Large intestine (tissue), 3 donors: ENCODE data around the gene TBL1XR1. TPM values are rescaled to one million over a fixed set of nuclear protein-coding genes. Genes with fewer than 3 reads are reported as not detected.
"Not testable (repeated sequence)": the region's sequence is repeated elsewhere in the genome, so short reads cannot be mapped to it uniquely, and the experiment has no call there.

Source experiments
- DNase-seq, 2 donors: peaks; one replicate each; pipeline versions ENCODE4 v3.0.0 to v3.0.0-alpha.2; 2013
- H3K27ac ChIP-seq: one replicate; pipeline ENCODE4 v1.5.1; 2013; ENCODE audit warnings: low read length
- H3K27me3 ChIP-seq: 2 replicates; pipeline ENCODE4 v1.6.1; 2013; ENCODE audit warnings: low read length; ENCODE audit not compliant: control insufficient read depth, insufficient read depth
- H3K36me3 ChIP-seq: 2 replicates; pipeline ENCODE4 v1.6.1; 2013; ENCODE audit warnings: low read length; ENCODE audit not compliant: control insufficient read depth, insufficient read depth
- H3K4me1 ChIP-seq: one replicate; pipeline ENCODE4 v1.6.1; 2013; ENCODE audit warnings: low read length; ENCODE audit not compliant: control insufficient read depth, insufficient read depth
- H3K4me3 ChIP-seq: one replicate; pipeline ENCODE4 v1.5.1; 2013; ENCODE audit warnings: low read length
- H3K9me3 ChIP-seq: one replicate; pipeline ENCODE4 v1.6.1; 2013; ENCODE audit warnings: mild to moderate bottlenecking, low read depth, low read length, moderate library complexity; ENCODE audit not compliant: control insufficient read depth
- whole genome bisulfite sequencing: methylation state at CpG from one replicate; pipeline ENCODE4 v1.1.5; 2013; ENCODE audit warnings: low lambda C conversion rate; ENCODE audit not compliant: insufficient coverage; 5-methylcytosine and 5-hydroxymethylcytosine counted together
- polyA plus RNA-seq: library from polyadenylated mRNA; unstranded; fragments of 120-200 nt; gene quantifications from one replicate; pipeline ENCODE4 v1.2.1, GENCODE V29; 2013

The TBL1XR1 gene
- polyA plus RNA-seq, 1 donor = 75.7 TPM

DNA sequence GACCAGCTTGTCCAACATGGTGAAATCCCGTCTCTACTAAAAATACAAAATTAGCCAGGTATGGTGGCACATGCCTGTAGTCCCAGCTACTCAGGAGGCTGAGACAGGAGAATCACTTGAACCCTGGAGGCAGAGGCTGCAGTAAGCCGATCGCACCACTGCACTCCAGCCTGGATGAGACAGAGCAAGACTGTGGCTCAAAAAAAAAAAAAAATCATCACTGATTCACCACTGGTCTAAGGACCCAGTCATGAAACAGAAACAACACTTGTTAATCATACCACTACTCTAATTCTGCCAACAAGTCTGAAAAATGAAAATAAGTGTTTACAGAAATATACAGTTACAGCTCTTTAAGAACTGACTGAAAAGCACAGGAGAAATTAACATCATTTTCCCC lies 12.7 kb downstream of the TBL1XR1 start:
- H3K36me3 ChIP-seq, DNase-seq, H3K27me3 ChIP-seq, H3K27ac ChIP-seq, H3K4me1 ChIP-seq, H3K4me3 ChIP-seq, H3K9me3 ChIP-seq: not testable (repeated sequence)
- no CpG with 5 or more reads among the region's 3 CpGs for WGBS

DNA sequence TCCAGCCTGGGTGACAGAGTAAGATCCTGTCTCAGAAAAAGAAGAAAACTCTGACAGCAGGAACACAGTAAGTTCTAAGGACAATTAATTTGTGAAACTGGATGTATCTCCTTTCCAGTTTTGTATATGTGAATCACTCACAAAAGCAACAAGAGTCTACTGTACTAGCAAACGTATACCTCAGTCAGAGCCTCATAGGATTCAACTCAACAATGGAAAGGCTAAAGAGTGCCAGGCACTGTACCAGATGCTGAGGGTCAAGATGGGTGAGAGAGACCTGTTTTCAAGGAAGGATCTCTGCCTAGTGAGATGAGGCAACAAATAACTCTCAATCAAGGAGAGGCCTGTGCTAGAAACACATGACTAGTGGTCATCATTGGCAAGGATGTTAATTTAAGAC lies 14.9 kb downstream of the TBL1XR1 start:
- peaks cover 12% of the 10 kb centered on the region for H3K4me1 ChIP-seq
- DNase-seq = no peak
- H3K27me3 ChIP-seq = no peaks in the 10 kb centered on the region
- WGBS = no CpG with 5 or more reads among the region's 1 CpG
- no peaks in the 10 kb centered on the region for H3K9me3 ChIP-seq
- no peak overlapping the region for H3K4me3 ChIP-seq
- H3K36me3 ChIP-seq = no peaks in the 10 kb centered on the region
- H3K27ac ChIP-seq = no peak overlapping the region

DNA sequence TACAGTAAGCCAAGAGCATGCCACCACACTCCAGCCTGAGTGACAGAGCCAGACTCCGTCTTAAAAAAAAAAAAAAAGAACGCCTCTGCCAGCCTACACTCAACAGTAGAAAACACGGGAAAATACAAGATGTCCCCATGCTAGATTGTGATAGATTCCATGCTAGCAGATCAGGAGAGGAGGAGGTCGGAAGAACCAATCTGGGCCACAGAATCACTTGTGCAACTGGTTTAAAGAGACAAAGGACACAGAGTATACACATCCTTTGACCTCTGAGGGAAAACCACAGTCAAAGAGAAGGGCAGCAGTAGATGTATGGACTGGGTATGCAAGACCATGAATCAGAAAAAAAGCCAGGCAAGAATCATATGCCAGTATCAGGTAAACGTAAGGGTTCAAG lies 15.9 kb downstream of the TBL1XR1 start:
- Histone ChIP-seq H3K9me3 (no peaks in the 10 kb centered on the region), H3K4me3 (no peak overlapping the region), H3K27ac (no peak overlapping the region), H3K27me3 (no peaks in the 10 kb centered on the region), H3K36me3 (no peaks in the 10 kb centered on the region), H3K4me1 (peaks cover 12% of the 10 kb centered on the region)
- no peak for DNase-seq
- 68% methylated on average over 2 of the region's 5 CpGs for WGBS

DNA sequence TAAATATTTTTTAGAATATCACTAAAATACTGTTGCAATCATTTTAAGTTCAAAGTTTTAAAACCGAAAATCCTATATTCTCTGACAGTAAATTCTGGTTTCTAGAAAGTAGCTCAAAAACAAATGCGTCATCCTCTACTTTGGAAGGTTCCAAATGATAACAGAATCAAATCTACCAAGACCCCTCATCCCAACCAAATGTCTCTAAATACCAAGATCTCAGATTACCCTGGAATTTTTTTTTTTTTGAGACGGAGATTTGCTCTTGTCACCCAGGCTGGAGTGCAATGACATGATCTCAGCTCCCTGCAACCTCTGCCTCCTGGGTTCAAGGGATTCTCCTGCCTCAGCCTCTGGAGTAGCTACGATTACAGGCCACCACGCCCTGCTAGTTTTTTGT lies 16.8 kb downstream of the TBL1XR1 start:
- Histone ChIP-seq H3K27ac (no peak overlapping the region), H3K4me3 (no peak overlapping the region), H3K9me3 (no peaks in the 10 kb centered on the region), H3K27me3 (no peaks in the 10 kb centered on the region), H3K36me3 (no peaks in the 10 kb centered on the region), H3K4me1 (peaks cover 12% of the 10 kb centered on the region)
- 100% methylated on average over 1 of the region's 5 CpGs for WGBS
- DNase-seq = no peak

DNA sequence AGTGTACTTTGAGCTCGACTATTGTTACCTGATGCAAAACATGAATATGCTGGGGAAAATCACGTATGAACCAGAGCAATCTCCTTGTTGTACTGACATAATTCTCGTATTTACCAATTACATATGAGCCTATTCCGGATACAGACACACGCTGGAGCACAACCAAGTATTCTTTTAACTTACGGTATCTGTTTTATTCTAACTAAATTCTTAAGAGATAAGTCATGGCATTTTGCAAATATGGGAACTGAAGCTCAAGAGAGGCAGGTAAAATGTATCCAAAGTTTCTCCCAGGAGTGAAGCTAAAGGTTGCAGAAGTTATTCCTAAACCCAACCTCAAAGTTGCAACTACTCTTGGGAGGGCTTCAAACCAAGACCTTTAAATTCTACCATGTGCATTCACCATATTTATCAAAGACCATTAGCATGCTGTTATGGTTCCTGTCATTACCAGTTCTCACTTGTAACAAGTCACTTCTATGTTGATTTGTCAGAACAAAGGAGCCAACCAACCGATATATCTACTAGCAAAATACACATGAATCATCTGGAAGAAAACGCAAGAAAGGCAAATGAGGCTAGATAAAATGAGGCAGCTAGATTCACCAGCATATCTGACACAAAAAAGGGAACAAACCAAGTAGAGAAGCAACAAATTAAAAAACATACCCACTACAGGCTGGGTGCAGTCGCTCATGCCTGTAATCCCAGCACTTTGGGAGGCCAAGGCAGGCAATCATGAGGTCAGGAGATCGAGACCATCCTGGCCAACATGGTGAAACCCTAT lies 17.8 kb downstream of the TBL1XR1 start:
- 87% methylated on average over 5 of the region's 10 CpGs for WGBS
- peak in 1 of 2 donors; percentile 10 for DNase-seq
- Histone ChIP-seq H3K27ac (no peak overlapping the region), H3K4me1 (peaks cover 12% of the 10 kb centered on the region), H3K36me3 (no peaks in the 10 kb centered on the region), H3K4me3 (no peak overlapping the region), H3K9me3 (no peaks in the 10 kb centered on the region), H3K27me3 (no peaks in the 10 kb centered on the region)

DNA sequence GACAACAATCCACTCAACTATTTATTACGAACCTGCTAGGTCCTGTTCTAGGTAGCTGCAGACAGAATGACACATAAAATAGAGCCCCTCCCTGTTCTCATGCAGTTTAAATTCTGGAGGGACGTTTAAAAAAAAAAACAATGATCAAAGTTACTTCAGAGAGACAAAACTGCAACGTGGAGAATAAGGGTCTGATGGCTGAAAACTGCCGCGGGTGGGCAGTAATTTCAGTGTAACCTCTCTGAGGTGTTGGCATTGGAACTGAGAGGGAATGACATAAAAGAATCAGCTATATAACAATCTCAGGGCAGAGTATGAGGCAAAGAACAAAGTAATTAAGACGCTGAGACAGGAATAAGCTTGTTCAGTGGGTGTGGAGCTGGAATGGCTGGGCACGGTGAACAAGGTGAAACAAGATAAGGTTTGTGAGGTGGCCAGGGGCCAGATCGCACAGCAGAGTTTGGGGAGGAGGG lies 19.5 kb downstream of the TBL1XR1 start:
- H3K4me1 ChIP-seq = peaks cover 12% of the 10 kb centered on the region
- H3K36me3 ChIP-seq = no peaks in the 10 kb centered on the region
- 24% methylated on average over 3 of the region's 8 CpGs for WGBS
- H3K27me3 ChIP-seq = no peaks in the 10 kb centered on the region
- H3K9me3 ChIP-seq = no peaks in the 10 kb centered on the region
- H3K27ac ChIP-seq = peak overlapping the region; percentile 61
- peak; percentile 59 to 83 for DNase-seq
- H3K4me3 ChIP-seq = no peak overlapping the region

DNA sequence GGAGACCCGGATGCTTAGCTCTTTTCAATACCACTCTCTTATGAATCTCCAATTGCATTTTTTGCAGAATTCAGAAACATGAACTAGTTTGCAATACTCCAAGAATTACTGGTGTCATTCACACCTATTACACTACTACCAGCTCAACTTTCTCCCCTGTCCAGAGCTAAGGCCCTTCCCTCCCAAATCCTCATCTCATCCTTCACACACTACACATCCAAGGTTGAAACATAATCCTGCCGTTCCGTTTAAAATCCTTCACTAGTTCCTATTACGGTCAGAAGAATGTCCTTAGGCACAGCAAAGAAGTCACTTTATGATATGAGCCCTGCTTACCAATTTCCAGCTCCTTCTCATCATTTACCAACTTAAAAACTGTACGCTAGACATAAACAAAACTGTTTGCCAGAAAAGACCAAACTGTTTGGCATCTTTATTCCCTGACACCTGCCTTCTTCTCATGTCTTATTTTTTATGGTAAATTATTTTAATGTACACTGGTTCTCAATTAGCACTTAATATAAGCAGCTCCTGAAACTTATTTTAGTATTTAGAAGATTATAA lies 22.6 kb downstream of the TBL1XR1 start:
- peaks cover 5% of the 10 kb centered on the region for H3K36me3 ChIP-seq
- H3K27me3 ChIP-seq = no peaks in the 10 kb centered on the region
- no peaks in the 10 kb centered on the region for H3K9me3 ChIP-seq
- H3K27ac ChIP-seq = no peak overlapping the region
- no peak for DNase-seq
- 57% methylated on average over 1 of the region's 5 CpGs for WGBS
- H3K4me1 ChIP-seq = peaks cover 12% of the 10 kb centered on the region
- H3K4me3 ChIP-seq = no peak overlapping the region

DNA sequence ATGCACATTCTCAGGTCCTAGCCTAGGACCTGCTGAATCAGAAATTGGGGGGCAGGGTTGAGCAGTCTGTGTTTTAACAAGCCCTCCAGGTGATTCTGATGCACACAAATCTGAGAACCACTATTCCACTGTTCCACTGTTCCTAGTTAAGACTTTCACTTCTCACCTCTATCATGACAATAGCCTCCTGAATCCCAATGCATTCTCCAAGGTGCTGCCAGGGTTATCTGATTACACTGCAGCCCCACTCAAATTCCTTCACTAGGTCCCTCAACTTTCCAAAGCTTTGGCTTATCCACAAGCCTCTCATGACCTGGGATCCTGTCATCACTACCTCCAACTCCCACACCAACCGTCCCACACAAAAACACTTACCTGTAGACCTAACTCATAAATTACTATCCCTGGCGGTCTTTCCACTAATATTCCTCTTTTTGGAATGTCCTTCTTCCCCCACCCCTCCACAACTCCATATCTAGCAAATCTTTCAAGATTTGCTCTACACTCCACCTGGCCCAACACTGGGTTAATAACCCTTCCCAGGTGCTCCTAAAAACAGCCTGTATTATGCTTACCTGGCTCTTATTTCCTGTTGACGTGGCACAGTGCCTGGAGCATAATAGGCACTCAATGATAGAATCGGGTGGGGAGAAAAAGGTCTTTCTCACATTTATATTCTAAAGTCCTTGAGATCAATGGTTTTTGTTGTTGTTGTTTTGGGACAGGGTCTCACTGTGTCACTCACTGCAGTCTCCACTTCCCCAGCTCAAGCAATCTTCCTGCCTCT lies 27.2 kb downstream of the TBL1XR1 start:
- Histone ChIP-seq H3K27me3 (no peaks in the 10 kb centered on the region), H3K9me3 (no peaks in the 10 kb centered on the region), H3K4me1 (no peaks in the 10 kb centered on the region), H3K36me3 (peaks cover 5% of the 10 kb centered on the region), H3K4me3 (no peak overlapping the region), H3K27ac (no peak overlapping the region)
- DNase-seq = no peak
- WGBS = 100% methylated on average over 1 of the region's 4 CpGs

DNA sequence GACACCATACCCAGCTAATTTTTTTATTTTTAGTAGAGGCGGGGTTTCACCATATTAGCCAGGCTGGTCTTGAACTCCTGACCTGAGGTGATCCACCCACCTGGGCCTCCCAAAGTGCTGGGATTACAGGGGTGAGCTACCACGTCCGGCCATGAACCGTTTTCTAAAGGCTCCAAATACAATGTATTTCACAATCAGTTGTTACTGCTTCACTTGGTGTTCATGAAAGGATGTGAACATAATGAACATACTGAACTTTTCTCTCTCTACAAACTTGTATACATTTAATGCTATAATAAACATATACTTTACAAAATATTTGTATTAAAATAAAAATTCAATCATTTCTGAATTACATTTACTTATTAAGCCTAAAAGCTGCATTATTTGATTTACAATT lies 28.9 kb downstream of the TBL1XR1 start:
- H3K27ac ChIP-seq = no peak overlapping the region
- peaks cover 5% of the 10 kb centered on the region for H3K36me3 ChIP-seq
- no peaks in the 10 kb centered on the region for H3K4me1 ChIP-seq
- no peak overlapping the region for H3K4me3 ChIP-seq
- no CpG with 5 or more reads among the region's 4 CpGs for WGBS
- no peak for DNase-seq
- no peaks in the 10 kb centered on the region for H3K9me3 ChIP-seq
- no peaks in the 10 kb centered on the region for H3K27me3 ChIP-seq

DNA sequence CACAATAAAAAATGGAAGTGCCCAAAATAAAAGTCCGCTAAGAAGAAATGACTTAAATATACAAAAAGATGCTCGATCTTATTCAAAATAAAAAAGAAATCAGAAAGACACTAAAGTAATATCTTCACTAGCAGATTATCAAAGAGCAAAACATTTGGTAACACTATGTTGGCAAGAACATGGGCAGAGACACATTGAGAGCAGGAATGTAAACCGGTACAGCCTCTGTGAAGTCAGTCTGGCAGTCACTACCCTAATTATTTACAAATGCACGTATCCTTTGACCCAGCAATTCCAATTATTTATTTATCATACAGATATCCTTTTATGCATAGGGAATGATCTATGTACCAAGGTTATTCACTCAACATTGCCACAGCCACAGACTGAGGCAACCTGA lies 34.5 kb downstream of the TBL1XR1 start:
- Histone ChIP-seq H3K9me3 (no peaks in the 10 kb centered on the region), H3K27me3 (no peaks in the 10 kb centered on the region), H3K4me1 (no peaks in the 10 kb centered on the region), H3K27ac (no peak overlapping the region), H3K36me3 (peaks cover 2% of the 10 kb centered on the region), H3K4me3 (no peak overlapping the region)
- DNase-seq = no peak
- WGBS = 100% methylated on average over 2 of the region's 4 CpGs
